Articular chondrocyte of knee joint (primary cell): ENCODE measurements around the gene CMTM3. TPM values are rescaled to one million over a fixed set of nuclear protein-coding genes. Genes with fewer than 3 reads are reported as not detected.

Source experiments
- small RNA-seq: library from RNA; depleted of rRNA; stranded (forward); fragments of <200 nt; gene quantifications from one replicate; pipeline ENCODE3, GENCODE V24; 2012
- total RNA-seq: library from RNA; depleted of rRNA; stranded (reverse); fragments of >200 nt; gene quantifications from 2 replicates; pipeline ENCODE4 v1.2.3, GENCODE V29; 2012

The CMTM3 gene, protein sequence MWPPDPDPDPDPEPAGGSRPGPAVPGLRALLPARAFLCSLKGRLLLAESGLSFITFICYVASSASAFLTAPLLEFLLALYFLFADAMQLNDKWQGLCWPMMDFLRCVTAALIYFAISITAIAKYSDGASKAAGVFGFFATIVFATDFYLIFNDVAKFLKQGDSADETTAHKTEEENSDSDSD
- total RNA-seq: 17.4 and 19.7 TPM in 2 replicates

DNA sequence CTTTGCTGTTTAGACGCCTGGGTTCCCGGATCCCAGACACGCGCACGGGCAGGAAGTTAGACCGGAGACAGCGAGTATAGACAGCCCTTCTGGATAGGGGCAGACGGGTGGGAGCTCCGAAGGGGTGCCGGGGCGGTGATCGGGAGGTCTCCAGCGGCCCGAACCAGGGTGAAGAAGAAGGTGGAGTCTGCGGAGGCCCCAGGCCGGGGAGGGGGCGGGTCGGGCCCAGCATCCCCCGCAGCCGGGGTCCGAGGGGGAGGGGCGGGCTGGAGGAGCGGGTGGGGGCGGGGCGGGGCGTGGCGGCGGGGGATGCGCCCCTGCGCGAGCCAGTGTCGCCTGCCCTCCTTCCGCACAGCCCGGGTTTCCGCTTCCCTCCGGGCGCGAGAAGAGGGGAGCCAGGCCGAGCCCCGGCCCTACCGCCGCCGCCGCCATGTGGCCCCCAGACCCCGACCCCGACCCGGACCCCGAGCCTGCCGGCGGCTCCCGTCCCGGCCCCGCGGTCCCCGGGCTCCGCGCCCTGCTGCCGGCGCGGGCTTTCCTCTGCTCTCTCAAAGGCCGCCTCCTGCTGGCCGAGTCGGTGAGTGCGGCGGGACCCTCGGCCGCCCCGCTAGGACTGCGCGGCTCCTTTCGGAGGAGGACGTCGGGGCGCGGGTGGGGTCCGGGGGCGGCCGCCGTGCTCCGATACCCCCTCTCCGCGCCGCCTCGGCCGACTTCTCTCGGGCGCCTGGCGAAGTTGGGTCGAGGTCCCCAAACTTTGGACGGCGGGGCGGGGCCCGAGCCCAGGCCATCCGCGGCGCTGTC lies at the start of gene CMTM3:
CMTM3 (plus strand) TSS at position 329 of the 801 bp plus-strand sequence; CDS start at position 431, 102 bp downstream.

DNA sequence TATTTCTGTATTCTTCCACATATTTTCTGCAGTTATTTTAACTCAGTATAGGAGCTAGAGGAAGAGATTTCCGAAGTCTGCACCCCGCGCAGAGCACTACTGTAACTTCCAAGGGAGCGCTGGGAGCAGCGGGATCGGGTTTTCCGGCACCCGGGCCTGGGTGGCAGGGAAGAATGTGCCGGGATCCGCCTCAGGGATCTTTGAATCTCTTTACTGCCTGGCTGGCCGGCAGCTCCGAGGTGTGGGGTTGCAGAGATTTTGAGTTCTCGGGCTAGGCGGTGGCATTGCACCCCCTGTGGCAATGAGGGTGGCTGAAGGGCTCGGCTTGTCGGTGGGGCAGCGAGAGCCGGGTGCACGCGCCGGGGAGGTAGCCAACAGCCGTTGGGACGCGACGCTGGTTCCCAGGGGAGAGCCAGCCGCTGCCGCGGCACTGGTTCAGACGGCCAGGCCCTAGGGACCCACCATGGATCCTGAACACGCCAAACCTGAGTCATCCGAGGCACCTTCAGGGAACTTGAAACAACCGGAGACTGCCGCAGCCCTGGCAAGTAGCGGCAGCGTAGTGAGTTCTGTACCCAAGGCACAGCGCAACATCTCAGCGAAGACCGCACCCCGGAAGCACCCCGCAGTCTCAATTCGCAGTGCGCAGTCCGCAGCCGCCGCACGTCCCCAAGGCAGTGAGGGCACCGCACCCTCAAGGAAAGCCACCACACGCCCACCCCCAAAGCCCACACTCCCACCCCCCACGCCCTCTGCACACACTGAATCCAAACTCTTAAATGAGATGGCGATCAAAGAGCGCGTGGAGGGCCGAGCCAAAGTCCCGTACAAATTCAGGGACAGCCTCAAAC lies 38.2 kb upstream of the CMTM3 start, which contains the start of gene CMTM1:
CMTM1 (plus strand) TSS at position 389 of the 851 bp plus-strand sequence; CDS start at position 464, 75 bp downstream.

DNA sequence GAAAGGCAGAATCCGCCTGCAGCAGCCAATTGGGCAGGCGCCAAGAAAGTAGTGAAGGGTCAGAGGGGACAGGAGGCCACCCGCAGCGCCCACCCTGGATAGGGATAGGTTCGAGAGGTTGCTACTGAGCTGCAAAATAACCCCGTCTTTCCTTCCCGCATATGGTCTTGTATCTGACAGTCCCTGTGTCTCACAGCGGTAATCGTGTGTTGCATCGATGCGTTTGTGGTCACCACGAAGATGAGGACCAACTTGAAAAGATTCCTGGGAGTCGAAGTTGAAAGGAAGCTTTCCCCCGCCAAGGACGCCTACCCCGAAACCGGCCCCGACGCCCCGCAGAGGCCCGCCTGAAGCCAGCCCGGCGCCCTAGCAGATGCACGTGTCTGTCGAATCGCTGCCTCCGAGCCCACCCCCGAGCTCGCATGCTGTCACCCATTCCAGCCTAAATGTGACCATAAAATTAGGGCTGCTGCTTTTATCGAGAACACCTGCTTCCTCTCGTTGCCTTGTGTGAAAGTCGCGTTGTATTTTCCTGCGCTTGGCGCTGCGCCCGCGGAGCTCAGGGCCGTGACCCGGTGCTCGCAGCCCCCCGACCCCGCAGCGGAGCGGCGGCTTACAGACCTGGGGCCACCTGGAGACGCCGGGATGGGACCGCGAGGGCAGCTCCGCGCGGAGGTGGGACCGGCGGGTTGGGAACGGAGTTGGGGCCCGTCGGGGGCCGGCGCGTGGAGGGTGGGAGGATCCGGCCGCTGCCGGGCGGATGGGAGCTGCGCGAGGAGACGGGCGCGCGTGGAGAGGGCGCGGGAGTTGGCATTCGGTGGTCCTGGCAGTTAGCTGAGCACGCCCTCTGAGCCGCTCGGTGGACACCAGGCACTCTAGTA lies 25.6 kb upstream of the CMTM3 start, which contains the start of gene CMTM2:
CMTM2 (plus strand) TSS at position 813 of the 881 bp plus-strand sequence. CDS start 145 bp downstream, outside the sequence.

Small RNA genes within 50 kb of the gene (small RNA-seq; reads per million reads assigned to genes)
- not detected for gene CKLF-CMTM1

Other genes starting within 250 kb of the CMTM3 start
- gene CDH5, start 238.0 kb upstream of the CMTM3 start, total RNA-seq: 0.26 and 1.9 TPM in 2 replicates
- under 0.01 and 0.11 TPM in 2 replicates for gene BEAN1, start 177.4 kb upstream of the CMTM3 start, total RNA-seq
- 57.0 and 67.9 TPM in 2 replicates for gene TK2, start 54.6 kb upstream of the CMTM3 start, total RNA-seq
- gene CKLF, start 52.1 kb upstream of the CMTM3 start, total RNA-seq: 43.5 and 47.5 TPM in 2 replicates
- gene CMTM1, start 38.3 kb upstream of the CMTM3 start, total RNA-seq: 1.6 and 2.1 TPM in 2 replicates
- gene CMTM2, start 25.2 kb upstream of the CMTM3 start, total RNA-seq: not detected in 2 replicates
- gene CMTM4, start 92.0 kb downstream of the CMTM3 start, total RNA-seq: 24.3 and 24.7 TPM in 2 replicates
- 120 and 149 TPM in 2 replicates for gene DYNC1LI2, start 146.9 kb downstream of the CMTM3 start, total RNA-seq
- gene TERB1, start 196.9 kb downstream of the CMTM3 start, total RNA-seq: 0.13 and 0.22 TPM in 2 replicates
- 77.6 and 82.8 TPM in 2 replicates for gene NAE1, start 226.3 kb downstream of the CMTM3 start, total RNA-seq
- not detected in 2 replicates for gene CA7, start 239.7 kb downstream of the CMTM3 start, total RNA-seq